Tibial nerve (tissue), 4 donors: ENCODE results near the gene THEM4. TPM values are rescaled to one million over a fixed set of nuclear protein-coding genes. Genes with fewer than 3 reads are reported as not detected.

ENCODE experiments used
- DNase-seq, 2 donors: peaks; one replicate each; pipeline ENCODE4 v3.0.0-alpha.2; 2019; ENCODE audit warnings: low spot score in 2 of 2
- H3K27ac ChIP-seq, 4 donors: fragments of 200-600 bp; sonication (generic) in 3 of 4; one replicate each; pipeline ENCODE4 v1.5.1; 2017 to 2019; ENCODE audit warnings: mild to moderate bottlenecking in 1 of 4
- H3K27me3 ChIP-seq, 2 donors: fragments of 200-600 bp; sonication (generic) in 1 of 2; one replicate each; pipeline versions ENCODE4 v1.5.1 to v1.6.0; 2017 to 2019
- H3K36me3 ChIP-seq, 3 donors: fragments of 200-600 bp; sonication (generic); one replicate each; pipeline ENCODE4 v1.5.1; 2018 to 2019
- H3K4me1 ChIP-seq, 4 donors: fragments of 200-600 bp; sonication (generic) in 3 of 4; one replicate each; pipeline ENCODE4 v1.5.1; 2017 to 2019
- H3K4me3 ChIP-seq, 4 donors: fragments of 200-600 bp; sonication (generic) in 3 of 4; one replicate each; pipeline ENCODE4 v1.5.1; 2017 to 2019; ENCODE audit warnings: mild to moderate bottlenecking in 1 of 4, moderate library complexity in 1 of 4
- H3K9me3 ChIP-seq, 4 donors: fragments of 200-600 bp; sonication (generic) in 3 of 4; one replicate each; pipeline ENCODE4 v1.5.1; 2017 to 2019
- EP300 ChIP-seq, 2 donors: sonication (generic); formaldehyde crosslinking; IDR thresholded peaks; one replicate each; pipeline ENCODE4 v1.6.1; 2017; ENCODE audit warnings: antibody characterized with exemption in 2 of 2, mild to moderate bottlenecking in 1 of 2
- POLR2A ChIP-seq, 2 donors: fragments of 450-650 bp; IDR thresholded peaks; one replicate each; pipeline ENCODE4 v1.6.1; 2017; ENCODE audit warnings: antibody characterized with exemption in 2 of 2, mild to moderate bottlenecking in 2 of 2, moderate library complexity in 2 of 2
- WGBS, 2 donors: methylation state at CpG; one replicate each; pipeline ENCODE4 v1.1.5; 2018; 5-methylcytosine and 5-hydroxymethylcytosine counted together
- total RNA-seq, 4 donors: library from RNA; depleted of rRNA; stranded (reverse); fragments of >200 nt; gene quantifications; one replicate each; pipeline ENCODE4 v1.1.0, GENCODE V29; 2016
- TF ChIP-seq, protein P1 (sequence below), 5 experiments: fragments of 200-600 bp in 3 of 5; fragments of 450-650 bp in 2 of 5; sonication (generic) in 3 of 5; IDR thresholded peaks; one replicate each; pipeline ENCODE4 v1.5.1; 2016 to 2019; ENCODE audit warnings: antibody characterized with exemption in 5 of 5, mild to moderate bottlenecking in 3 of 5, moderate library complexity in 2 of 5

The THEM4 gene
- total RNA-seq, 4 donors from 2014 or later = 17.7 to 48.6 (median 32.3) TPM

DNA sequence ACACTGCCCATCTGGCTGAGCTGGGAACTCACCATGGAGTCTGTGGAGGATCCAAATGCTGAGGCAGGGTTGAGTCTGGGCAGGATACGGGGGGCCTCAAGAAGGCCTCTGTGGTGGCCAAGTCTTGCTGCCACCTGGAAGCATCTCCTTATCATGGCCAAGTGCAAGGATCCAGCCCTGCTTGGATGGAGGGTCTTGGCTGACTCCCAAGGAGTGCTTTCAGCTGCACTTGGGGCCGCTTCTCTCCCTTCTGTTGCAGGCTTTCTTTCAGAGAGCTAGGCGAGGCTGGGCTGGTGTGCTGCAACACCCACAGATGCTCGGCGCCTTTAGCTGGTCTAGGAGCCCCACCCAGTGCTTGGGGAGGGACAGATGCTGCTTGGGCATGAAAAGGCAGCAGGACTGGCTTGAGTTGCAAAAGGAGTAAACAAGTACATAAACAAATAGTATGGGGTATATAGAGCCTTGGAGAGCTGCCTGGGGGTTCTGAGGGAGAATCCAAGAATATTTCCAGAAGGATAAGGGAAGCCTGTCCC is 55.8 kb downstream of the THEM4 start, which contains the start of gene THEM5:
Gene THEM5, minus strand, starts transcription at position 302 of the 533 bp plus-strand sequence. Its CDS starts 147 bp downstream, at position 155.
- Histone ChIP-seq H3K36me3 (no peaks in the 10 kb centered on the region), H3K27ac (no peak within 1 kb of the TSS), H3K4me1 (no peaks in the 10 kb centered on the region), H3K4me3 (no peak within 1 kb of the TSS), H3K9me3 (no peaks in the 10 kb centered on the region), H3K27me3 (no peaks in the 10 kb centered on the region)
- 60% methylated on average over 3 to 5 of the region's 5 CpGs for WGBS, 2 donors
- DNase-seq = no peak
- no peak for TF ChIP-seq POLR2A (IDR thresholded peaks at IDR 0.05)
- TF ChIP-seq EP300 (IDR thresholded peaks at IDR 0.05) = no peak
- TF ChIP-seq, protein P1, sequence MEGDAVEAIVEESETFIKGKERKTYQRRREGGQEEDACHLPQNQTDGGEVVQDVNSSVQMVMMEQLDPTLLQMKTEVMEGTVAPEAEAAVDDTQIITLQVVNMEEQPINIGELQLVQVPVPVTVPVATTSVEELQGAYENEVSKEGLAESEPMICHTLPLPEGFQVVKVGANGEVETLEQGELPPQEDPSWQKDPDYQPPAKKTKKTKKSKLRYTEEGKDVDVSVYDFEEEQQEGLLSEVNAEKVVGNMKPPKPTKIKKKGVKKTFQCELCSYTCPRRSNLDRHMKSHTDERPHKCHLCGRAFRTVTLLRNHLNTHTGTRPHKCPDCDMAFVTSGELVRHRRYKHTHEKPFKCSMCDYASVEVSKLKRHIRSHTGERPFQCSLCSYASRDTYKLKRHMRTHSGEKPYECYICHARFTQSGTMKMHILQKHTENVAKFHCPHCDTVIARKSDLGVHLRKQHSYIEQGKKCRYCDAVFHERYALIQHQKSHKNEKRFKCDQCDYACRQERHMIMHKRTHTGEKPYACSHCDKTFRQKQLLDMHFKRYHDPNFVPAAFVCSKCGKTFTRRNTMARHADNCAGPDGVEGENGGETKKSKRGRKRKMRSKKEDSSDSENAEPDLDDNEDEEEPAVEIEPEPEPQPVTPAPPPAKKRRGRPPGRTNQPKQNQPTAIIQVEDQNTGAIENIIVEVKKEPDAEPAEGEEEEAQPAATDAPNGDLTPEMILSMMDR (IDR thresholded peaks at IDR 0.05) = no peak

- Histone ChIP-seq H3K9me3 (no peaks in the 10 kb centered on the region), H3K4me1 (no peaks in the 10 kb centered on the region), H3K36me3 (no peaks in the 10 kb centered on the region), H3K27ac (no peak overlapping the region), H3K27me3 (no peaks in the 10 kb centered on the region), H3K4me3 (no peak overlapping the region)
- TF ChIP-seq, protein P1 (IDR thresholded peaks at IDR 0.05) = no peak
- TF ChIP-seq EP300 (IDR thresholded peaks at IDR 0.05) = no peak
- no peak for TF ChIP-seq POLR2A (IDR thresholded peaks at IDR 0.05)
- no peak for DNase-seq
- 88 to 100% methylated on average over 4 of the region's 4 CpGs for WGBS, 2 donors
Observed at GRCh38 chr1:151852733-151853132, 56.6 kb downstream of the THEM4 start.

GRCh38 chr1:151851886-151852285 is 57.4 kb downstream of the THEM4 start:
- no peaks in the 10 kb centered on the region for H3K9me3 ChIP-seq
- H3K27ac ChIP-seq = no peak overlapping the region
- DNase-seq = no peak
- WGBS, 2 donors = 77% methylated on average over 8 of the region's 8 CpGs
- no peaks in the 10 kb centered on the region for H3K27me3 ChIP-seq
- no peaks in the 10 kb centered on the region for H3K4me1 ChIP-seq
- no peak overlapping the region for H3K4me3 ChIP-seq
- H3K36me3 ChIP-seq = peaks cover 0 to 5% (median 0%) of the 10 kb centered on the region in 3 donors
- TF ChIP-seq, protein P1 (IDR thresholded peaks at IDR 0.05) = no peak
- TF ChIP-seq EP300 (IDR thresholded peaks at IDR 0.05) (no peak), POLR2A (IDR thresholded peaks at IDR 0.05) (no peak)

- no peak for DNase-seq
- no peak overlapping the region for H3K4me3 ChIP-seq
- H3K27me3 ChIP-seq = no peaks in the 10 kb centered on the region
- H3K36me3 ChIP-seq = peaks cover 0 to 10% (median 0%) of the 10 kb centered on the region in 3 donors
- no peaks in the 10 kb centered on the region for H3K4me1 ChIP-seq
- H3K9me3 ChIP-seq = no peaks in the 10 kb centered on the region
- TF ChIP-seq, protein P1 (IDR thresholded peaks at IDR 0.05) = no peak
- TF ChIP-seq POLR2A (IDR thresholded peaks at IDR 0.05) = no peak
- no peak for TF ChIP-seq EP300 (IDR thresholded peaks at IDR 0.05)
- H3K27ac ChIP-seq = no peak overlapping the region
Observed at GRCh38 chr1:151849871-151850270, 59.4 kb downstream of the THEM4 start.

DNA sequence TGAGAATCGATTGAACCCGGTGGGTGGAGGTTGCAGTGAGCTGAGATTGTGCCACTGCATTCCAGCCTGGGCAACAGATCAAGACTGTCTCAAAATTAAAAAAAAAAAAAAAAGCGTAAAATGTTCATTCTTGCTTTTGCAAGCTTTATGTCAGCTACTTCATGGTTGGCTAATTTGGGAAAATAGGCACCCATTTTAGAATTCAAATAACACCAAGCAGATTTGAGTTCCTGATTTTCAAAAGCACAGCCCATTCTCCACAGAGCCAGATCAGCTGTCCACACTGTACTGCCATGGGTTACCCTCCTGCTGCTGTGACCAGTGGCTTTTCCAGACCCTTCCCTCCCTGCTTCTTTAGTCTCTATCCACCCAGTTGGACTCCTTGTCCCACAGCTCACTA is 60.2 kb downstream of the THEM4 start:
- Histone ChIP-seq H3K27ac (no peak overlapping the region), H3K4me1 (no peaks in the 10 kb centered on the region), H3K9me3 (no peaks in the 10 kb centered on the region), H3K36me3 (peaks cover 0 to 10% (median 0%) of the 10 kb centered on the region in 3 donors), H3K27me3 (no peaks in the 10 kb centered on the region), H3K4me3 (no peak overlapping the region)
- TF ChIP-seq EP300 (IDR thresholded peaks at IDR 0.05) = no peak
- TF ChIP-seq, protein P1 (IDR thresholded peaks at IDR 0.05) = no peak
- no peak for TF ChIP-seq POLR2A (IDR thresholded peaks at IDR 0.05)
- no peak for DNase-seq
- WGBS, 2 donors = 42 to 49% methylated on average over 3 of the region's 3 CpGs
